A549 (cell line): ENCODE results near the gene TBC1D12. TPM values are rescaled to one million over a fixed set of nuclear protein-coding genes. Genes with fewer than 3 reads are reported as not detected.

ENCODE experiments used
- ATAC-seq, 2 experiments: fragments of 200-7000 bp in 1 of 2; fragments of >200 bp in 1 of 2; cut with Nextera tagmentation in 1 of 2; cut with Tn5 transposase in 1 of 2; 3 replicates each; pipeline versions ENCODE4 v1.8.0 to v1.9.1; 2018 to 2020; ENCODE audit warnings: mild to moderate bottlenecking in 1 of 2, moderate library complexity in 1 of 2
- CTCF ChIA-PET: fragments of 300-600 bp; sonication (Branson Sonifier 250); formaldehyde crosslinking; extraction: SDS; loops from one replicate; lab custom pipeline; 2021; ENCODE audit warnings: antibody characterized with exemption, inconsistent platforms; lab: Yijun Ruan, JAX
- POLR2A ChIA-PET: fragments of 350-600 bp; formaldehyde crosslinking; extraction: SDS; loops from one replicate; lab custom pipeline; 2021; ENCODE audit warnings: antibody characterized with exemption, inconsistent platforms; lab: Yijun Ruan, JAX
- DNase-seq, 2 experiments: peaks; one replicate each; pipeline versions ENCODE4 v3.0.0 to v3.0.0-alpha.2; 2011 to 2016; ENCODE audit warnings: low read depth in 1 of 2, low spot score in 1 of 2
- FAIRE-seq: peaks from 2 replicates; lab custom pipeline; 2011; peaks lifted over from hg19 to GRCh38; lab: Jason Lieb, UNC
- H3K27ac ChIP-seq, 2 experiments: fragments of >200 bp; sonication (Bioruptor Twin); formaldehyde crosslinking; 3 replicates each; pipeline ENCODE4 v1.5.1; 2016 to 2017
- H3K4me1 ChIP-seq: fragments of >200 bp; sonication (Bioruptor Twin); formaldehyde crosslinking; 3 replicates; pipeline ENCODE4 v1.6.1; 2016
- H3K4me2 ChIP-seq: fragments of >200 bp; sonication (Bioruptor Twin); formaldehyde crosslinking; 3 replicates; pipeline ENCODE4 v1.6.1; 2016
- H3K4me3 ChIP-seq: fragments of >200 bp; sonication (Bioruptor Twin); formaldehyde crosslinking; 3 replicates; pipeline ENCODE4 v1.5.1; 2016
- H3K9me3 ChIP-seq: fragments of >200 bp; sonication (Bioruptor Twin); formaldehyde crosslinking; 3 replicates; pipeline ENCODE4 v1.6.1; 2016
- BHLHE40 ChIP-seq: IDR thresholded peaks from 2 replicates; pipeline ENCODE4 v1.6.1; 2012; ENCODE audit warnings: low read depth, low read length, inconsistent platforms
- CBX8 ChIP-seq: fragments of 200-600 bp; sonication (generic); IDR thresholded peaks from 2 replicates; pipeline ENCODE4 v1.6.1; 2016
- CEBPB ChIP-seq, 2 experiments: fragments of >200 bp in 1 of 2; sonication (Bioruptor Twin) in 1 of 2; formaldehyde crosslinking in 1 of 2; IDR thresholded peaks; 2 replicates each; pipeline ENCODE4 v1.6.1; 2012 to 2016
- CHD2 ChIP-seq: fragments of 150-350 bp; IDR thresholded peaks from 2 replicates; pipeline ENCODE4 v1.6.1; 2014; ENCODE audit warnings: low read length; ENCODE audit not compliant: partially characterized antibody
- CHD4 ChIP-seq: fragments of 200-600 bp; sonication (generic); IDR thresholded peaks from 2 replicates; pipeline ENCODE4 v1.6.1; 2016; ENCODE audit warnings: antibody characterized with exemption, mild to moderate bottlenecking, borderline replicate concordance
- E2F6 ChIP-seq: IDR thresholded peaks from 2 replicates; pipeline ENCODE4 v1.6.1; 2012; ENCODE audit warnings: low read depth, borderline replicate concordance
- EHMT2 ChIP-seq: fragments of 200-600 bp; sonication (generic); IDR thresholded peaks from 2 replicates; pipeline ENCODE4 v1.6.1; 2016; ENCODE audit warnings: antibody characterized with exemption, low read depth, mild to moderate bottlenecking, moderate library complexity
- EP300 ChIP-seq, 2 experiments: fragments of >200 bp; sonication (Bioruptor Twin); formaldehyde crosslinking; IDR thresholded peaks; 2 replicates in 1 of 2; 3 replicates in 1 of 2; pipeline ENCODE4 v1.6.1; 2016 to 2017
- FOSL2 ChIP-seq, 2 experiments: fragments of 450-650 bp in 1 of 2; fragments of >200 bp in 1 of 2; sonication (Bioruptor Twin) in 1 of 2; formaldehyde crosslinking; IDR thresholded peaks; 2 replicates each; pipeline versions ENCODE4 v1.5.0 to v1.6.1; 2016 to 2020; ENCODE audit warnings: mild to moderate bottlenecking in 1 of 2, moderate library complexity in 1 of 2
- FOXS1 ChIP-seq: fragments of 250-450 bp; sonication (Bioruptor Pico); IDR thresholded peaks from 2 replicates; pipeline ENCODE4 v1.5.0; 2020; ENCODE audit warnings: mild to moderate bottlenecking, moderate library complexity
- HOXB5 ChIP-seq: fragments of 250-450 bp; sonication (Bioruptor Pico); IDR thresholded peaks from 2 replicates; pipeline ENCODE4 v1.5.0; 2020; ENCODE audit warnings: mild to moderate bottlenecking, moderate library complexity
- JUNB ChIP-seq: fragments of >200 bp; sonication (Bioruptor Twin); formaldehyde crosslinking; IDR thresholded peaks from 2 replicates; pipeline ENCODE4 v1.6.1; 2016
- MYC ChIP-seq: IDR thresholded peaks from 2 replicates; pipeline ENCODE4 v1.6.1; 2012; ENCODE audit warnings: mild to moderate bottlenecking, inconsistent platforms, low read length, improper control_type of control experiment, borderline replicate concordance
- NR3C1 ChIP-seq: fragments of >200 bp; sonication (Bioruptor Twin); formaldehyde crosslinking; IDR thresholded peaks from 3 replicates; pipeline ENCODE4 v1.6.1; 2017
- POLR2A ChIP-seq: IDR thresholded peaks from 2 replicates; pipeline ENCODE4 v1.6.1; 2012; ENCODE audit warnings: mild to moderate bottlenecking, low read length
- RARB ChIP-seq: fragments of 250-450 bp; sonication (Bioruptor Pico); IDR thresholded peaks from 2 replicates; pipeline ENCODE4 v1.8.0; 2021; ENCODE audit warnings: mild to moderate bottlenecking, moderate library complexity
- RFX5 ChIP-seq: fragments of 450-650 bp; IDR thresholded peaks from 2 replicates; pipeline ENCODE4 v1.7.1; 2014; ENCODE audit warnings: antibody characterized with exemption, mild to moderate bottlenecking, moderate library complexity
- RNF2 ChIP-seq: fragments of 200-600 bp; sonication (generic); IDR thresholded peaks from 2 replicates; pipeline ENCODE4 v1.6.1; 2016; ENCODE audit warnings: low read depth, mild to moderate bottlenecking, antibody characterized with exemption, moderate library complexity, borderline replicate concordance
- TFCP2L1 ChIP-seq: fragments of 250-450 bp; sonication (Bioruptor Pico); IDR thresholded peaks from 2 replicates; pipeline ENCODE4 v1.5.0; 2021; ENCODE audit warnings: mild to moderate bottlenecking
- ZC3H11A ChIP-seq: fragments of 450-650 bp; IDR thresholded peaks from 2 replicates; pipeline ENCODE4 v1.6.1; 2014; ENCODE audit warnings: antibody characterized with exemption, mild to moderate bottlenecking
- ZNF302 ChIP-seq: fragments of 250-450 bp; sonication (Bioruptor Pico); IDR thresholded peaks from 2 replicates; pipeline ENCODE4 v1.9.0; 2021; ENCODE audit warnings: inconsistent platforms, mild to moderate bottlenecking, moderate library complexity
- WGBS: methylation state at CpG from one replicate; pipeline ENCODE4 v1.1.6; 2017; ENCODE audit errors: missing lambda C conversion rate; 5-methylcytosine and 5-hydroxymethylcytosine counted together
- polyA plus RNA-seq, 4 experiments: library from polyadenylated mRNA; depleted of rRNA in 3 of 4; stranded (reverse); fragments of >200 nt; fragmentation: RNase III in 1 of 4; extraction: RNeasy Plus Mini Kit Qiagen cat#74134 plus additional on column Dnase treatment in 1 of 4; gene quantifications; 2 replicates in 3 of 4; 3 replicates in 1 of 4; pipeline ENCODE4 v1.2.3, GENCODE V29; 2011 to 2017
- TF ChIP-seq, protein P1 (sequence below): IDR thresholded peaks from 2 replicates; pipeline ENCODE4 v1.6.1; 2012

TBC1D12 gene
- polyA plus RNA-seq, 2 of the 4 experiments (the other 2 are of a cell fraction): 4.4 to 5.7 TPM

DNA sequence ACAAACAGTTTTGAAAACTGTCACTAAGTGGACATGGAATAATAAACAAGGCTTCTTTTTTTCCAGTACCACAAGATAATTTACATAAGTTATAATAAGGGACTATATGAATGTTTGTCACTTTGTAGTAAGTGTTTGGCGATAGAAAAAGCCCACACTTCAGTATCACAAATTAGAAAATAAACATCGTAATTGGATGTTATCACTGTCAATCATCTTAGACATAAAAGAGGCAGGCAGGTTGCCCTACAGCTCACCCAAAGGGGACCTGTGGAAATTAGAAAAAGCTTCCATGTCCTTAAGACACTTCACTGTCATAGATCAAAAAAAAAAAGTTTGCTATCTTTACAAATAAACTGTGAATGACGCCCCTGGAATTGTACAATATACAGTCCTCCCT lies 36.0 kb upstream of the TBC1D12 start:
- Histone ChIP-seq H3K4me3 (no peak overlapping the region), H3K4me1 (peaks cover 2% of the 10 kb centered on the region; the same call in 1 of the 3 replicates), H3K4me2 (no peak overlapping the region), H3K27ac (no peak overlapping the region), H3K9me3 (no peaks in the 10 kb centered on the region)
- TF ChIP-seq HOXB5 (no peak), CHD2 (no peak), TFCP2L1 (CRISPR knock-in tag) (no peak), CHD4 (no peak), POLR2A (no peak), E2F6 (no peak), ZNF302 (no peak), FOXS1 (CRISPR knock-in tag) (no peak), RNF2 (no peak), BHLHE40 (no peak), MYC (no peak), CBX8 (no peak), RARB (CRISPR knock-in tag) (no peak), EP300 (IDR thresholded peaks at IDR 0.05) (no peak), CEBPB (IDR thresholded peaks at IDR 0.05) (no peak)
- TF ChIP-seq, protein P1, sequence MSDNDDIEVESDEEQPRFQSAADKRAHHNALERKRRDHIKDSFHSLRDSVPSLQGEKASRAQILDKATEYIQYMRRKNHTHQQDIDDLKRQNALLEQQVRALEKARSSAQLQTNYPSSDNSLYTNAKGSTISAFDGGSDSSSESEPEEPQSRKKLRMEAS: no peak
- TF ChIP-seq, all 56 proteins: peak for 0
- POLR2A ChIA-PET: no interaction called here
- CTCF ChIA-PET: interaction anchor here (1.0 to 1.9 kb wide), 3 partner anchors 13 to 103 kb away, joined by 3 to 7 read pairs (median 4); no protein-coding TSS in a partner anchor
- WGBS: 87% methylated on average over 3 of the region's 3 CpGs
- ATAC-seq: no peak
- no peak for DNase-seq
- FAIRE-seq: no peak

DNA sequence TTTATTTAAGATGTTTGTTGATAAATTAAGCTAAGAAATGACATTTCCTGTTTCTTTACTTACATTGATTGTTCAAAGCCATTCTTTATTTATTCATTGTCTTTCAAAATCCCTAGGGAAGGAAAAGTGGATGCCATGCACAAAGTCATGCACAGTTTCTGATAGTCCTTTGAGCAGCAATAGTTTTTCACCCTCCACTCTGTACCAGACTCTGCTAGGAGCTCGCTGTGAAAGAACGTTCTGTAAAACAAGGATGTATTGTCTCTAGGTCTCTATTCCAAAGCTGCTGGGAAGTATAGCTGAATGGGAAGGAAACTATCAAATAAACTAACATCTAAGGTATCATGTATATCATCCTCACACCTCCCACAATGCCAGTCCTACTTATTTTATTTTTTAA lies 31.8 kb upstream of the TBC1D12 start:
- ChIA-PET POLR2A (no interaction called here), CTCF (interaction anchor here (0.6 to 1.5 kb wide), 6 partner anchors 13 to 89 kb away, joined by 3 to 9 read pairs (median 3); partner anchors contain the start of gene TBC1D12)
- WGBS: 62% methylated on average over 2 of the region's 2 CpGs
- FAIRE-seq (no peak), ATAC-seq (no peak), DNase-seq (no peak)
- Histone ChIP-seq H3K4me2 (no peak overlapping the region), H3K27ac (no peak overlapping the region), H3K4me1 (no peaks in the 10 kb centered on the region), H3K4me3 (no peak overlapping the region), H3K9me3 (no peaks in the 10 kb centered on the region)
- TF ChIP-seq JUNB (no peak), NR3C1 (no peak), POLR2A (no peak), ZC3H11A (no peak), E2F6 (no peak), EHMT2 (no peak), RFX5 (no peak)
- TF ChIP-seq, protein P1: no peak

DNA sequence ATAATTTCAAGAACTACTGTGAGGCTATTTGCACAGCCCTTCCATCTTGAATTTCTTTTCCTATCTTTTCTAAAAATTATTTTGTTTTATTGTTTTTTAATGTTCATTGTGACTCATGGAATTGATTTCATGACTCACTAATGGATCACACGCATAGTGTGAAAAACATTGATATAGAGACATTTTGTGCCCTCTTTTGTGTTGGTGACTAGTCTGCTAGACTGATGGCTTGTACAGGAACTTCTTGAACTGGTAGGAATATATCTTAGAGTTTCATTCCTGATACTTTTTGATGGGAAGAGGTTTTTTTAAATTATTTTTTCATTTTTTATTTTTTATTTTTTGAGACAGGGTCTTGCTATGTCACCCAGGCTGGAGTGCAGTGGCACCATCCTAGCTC lies 27.0 kb upstream of the TBC1D12 start:
- Histone ChIP-seq H3K4me1 (no peaks in the 10 kb centered on the region), H3K9me3 (no peaks in the 10 kb centered on the region), H3K27ac (no peak overlapping the region), H3K4me2 (no peak overlapping the region), H3K4me3 (no peak overlapping the region)
- WGBS: 68% methylated on average over 1 of the region's 1 CpG
- TF ChIP-seq FOSL2 (IDR thresholded peaks at IDR 0.05) (no peak), FOSL2 (CRISPR knock-in tag; IDR thresholded peaks at IDR 0.05) (peak; percentile 46; the same call in 1 of the 2 replicates)
- TF ChIP-seq, protein P1: no peak
- ChIA-PET CTCF (no interaction called here), POLR2A (no interaction called here)
- no peak for ATAC-seq
- DNase-seq: no peak
- no peak for FAIRE-seq
